H1 (cell line): ENCODE data around the gene LIAS. TPM values are rescaled to one million over a fixed set of nuclear protein-coding genes. Genes with fewer than 3 reads are reported as not detected.

Experiments
- CBX5 ChIP-seq: fragments of 300-800, 300-1000 bp; sonication (generic); IDR thresholded peaks from 2 replicates; pipeline ENCODE4 v1.7.1; 2016; ENCODE audit warnings: antibody characterized with exemption, low read length, low read depth
- EGR1 ChIP-seq: IDR thresholded peaks from 2 replicates; pipeline ENCODE4 v1.6.1; 2011; ENCODE audit warnings: low read depth, low read length, borderline replicate concordance
- EP300 ChIP-seq, 2 experiments: IDR thresholded peaks; 1 replicate in 1 of 2; 2 replicates in 1 of 2; pipeline ENCODE4 v1.6.1; 2011 to 2012; ENCODE audit warnings: low read depth in 2 of 2, low read length in 2 of 2, mild to moderate bottlenecking in 2 of 2, borderline replicate concordance in 1 of 2, inconsistent platforms in 1 of 2, moderate library complexity in 1 of 2
- FOSL1 ChIP-seq: IDR thresholded peaks from 2 replicates; pipeline ENCODE4 v1.6.1; 2011; ENCODE audit warnings: mild to moderate bottlenecking, low read depth, low read length, moderate library complexity; ENCODE audit not compliant: insufficient read depth
- GTF2F1 ChIP-seq: IDR thresholded peaks from 2 replicates; pipeline ENCODE4 v1.6.1; 2012; ENCODE audit warnings: low read depth, low read length, improper control_type of control experiment, borderline replicate concordance
- HDAC2 ChIP-seq, 2 experiments: fragments of 300-600 bp in 1 of 2; sonication (generic) in 1 of 2; IDR thresholded peaks; 2 replicates each; pipeline ENCODE4 v1.6.1; 2011 to 2012; ENCODE audit warnings: low read depth in 2 of 2, low read length in 2 of 2, mild to moderate bottlenecking in 2 of 2, moderate library complexity in 2 of 2, borderline replicate concordance in 1 of 2, inconsistent platforms in 1 of 2
- MAFK ChIP-seq: IDR thresholded peaks from 2 replicates; pipeline ENCODE4 v1.6.1; 2012; ENCODE audit warnings: low read depth, mild to moderate bottlenecking, improper control_type of control experiment, low read length
- MAX ChIP-seq: IDR thresholded peaks from 2 replicates; pipeline ENCODE4 v1.6.1; 2012; ENCODE audit warnings: inconsistent platforms
- PHF8 ChIP-seq: fragments of 200-600 bp; sonication (generic); conservative IDR thresholded peaks from 2 replicates; pipeline ENCODE4 v1.7.1; 2012; ENCODE audit warnings: low read depth, mild to moderate bottlenecking, inconsistent platforms, low read length, moderate library complexity
- POLR2AphosphoS5 ChIP-seq: IDR thresholded peaks from 2 replicates; pipeline ENCODE4 v1.6.1; 2011; ENCODE audit warnings: low read depth, low read length
- RBBP5 ChIP-seq: IDR thresholded peaks from 2 replicates; pipeline ENCODE4 v1.7.1; 2012; ENCODE audit warnings: low read depth, mild to moderate bottlenecking, inconsistent platforms, low read length, moderate library complexity, borderline replicate concordance
- RXRA ChIP-seq: IDR thresholded peaks from 2 replicates; pipeline ENCODE4 v1.6.1; 2011; ENCODE audit warnings: low read depth, mild to moderate bottlenecking, low read length, moderate library complexity; ENCODE audit not compliant: insufficient read depth
- SAP30 ChIP-seq: fragments of 300-600 bp; sonication (generic); IDR thresholded peaks from 2 replicates; pipeline ENCODE4 v1.7.1; 2012; ENCODE audit warnings: low read length, moderate library complexity, mild to moderate bottlenecking, inconsistent platforms; ENCODE audit not compliant: insufficient read depth, insufficient replicate concordance
- SRF ChIP-seq: IDR thresholded peaks from 2 replicates; pipeline ENCODE4 v1.6.1; 2011; ENCODE audit warnings: mild to moderate bottlenecking, low read depth, low read length, moderate library complexity
- SUZ12 ChIP-seq: fragments of 200-600 bp; sonication (generic); IDR thresholded peaks from 2 replicates; pipeline ENCODE4 v1.6.1; 2012; ENCODE audit warnings: mild to moderate bottlenecking, inconsistent platforms, low read length, moderate library complexity, mixed read lengths
- TAF7 ChIP-seq: optimal IDR thresholded peaks from 2 replicates; pipeline ENCODE3; 2011; ENCODE audit warnings: low read depth, mild to moderate bottlenecking, inconsistent platforms, low read length, moderate library complexity, borderline replicate concordance
- TBP ChIP-seq: IDR thresholded peaks from 2 replicates; pipeline ENCODE4 v1.6.1; 2011; ENCODE audit warnings: low read depth, low read length, improper control_type of control experiment
- ZNF274 ChIP-seq: IDR thresholded peaks from 2 replicates; pipeline ENCODE4 v1.7.0; 2012; ENCODE audit warnings: low read length, borderline replicate concordance; ENCODE audit errors: extremely low read depth
- polyA plus RNA-seq, 7 experiments: library from polyadenylated mRNA; depleted of rRNA in 3 of 7; stranded (reverse) in 5 of 7; unstranded in 2 of 7; fragments of >200 nt in 5 of 7; fragments of 200-250 nt in 2 of 7; gene quantifications; 1 replicate in 5 of 7; 2 replicates in 1 of 7; 4 replicates in 1 of 7; pipeline versions ENCODE4 v1.2.1 to v1.2.3, GENCODE V29; 2011 to 2013; ENCODE audit warnings: missing spikeins in 2 of 7, mixed read lengths in 2 of 7
- total RNA-seq: library from RNA; stranded (reverse); fragmentation: NEBNext Ultra II Directional; extraction: Animal tissue kit (Norgen Biotek cat#: 25700); gene quantifications from 2 replicates; pipeline ENCODE4 v1.2.1, GENCODE V29; 2021
- TF ChIP-seq, protein P1 (sequence below), 3 experiments: IDR thresholded peaks; 1 replicate in 2 of 3; 2 replicates in 1 of 3; pipeline versions ENCODE4 v1.5.1 to v1.6.1; 2011; ENCODE audit warnings: low read length in 3 of 3, mild to moderate bottlenecking in 3 of 3, inconsistent platforms in 2 of 3, low read depth in 1 of 3, moderate library complexity in 1 of 3; ENCODE audit not compliant: insufficient read depth in 1 of 3; ENCODE audit errors: control extremely low read depth in 1 of 3

LIAS gene
- total and polyA plus RNA-seq, 2 of the 8 experiments (the other 6 are each of a cell fraction or from before 2014, with no cell fraction given) = 10.5 to 24.9 TPM

GRCh38 chr4:39458505-39459300 is at the start of gene LIAS, which contains the start of gene RPL9 (continued):
- TF ChIP-seq EP300 (IDR thresholded peaks at IDR 0.05; ENCODE audit: borderline replicate concordance in 1 of 2, low read depth in 2 of 2, low read length in 2 of 2) (no peak), SUZ12 (no peak), RBBP5 (no peak; the same call in 1 of the 2 replicates), TAF7 (peak; percentile 76), HDAC2 (IDR thresholded peaks at IDR 0.05; ENCODE audit: borderline replicate concordance in 1 of 2, low read depth in 2 of 2, low read length in 2 of 2) (peak; percentile 80 to 83; a peak in 2 of 4 replicates), FOSL1 (no peak), CBX5 (no peak), GTF2F1 (peak; percentile 57), POLR2AphosphoS5 (peak; percentile 98), PHF8 (peak; percentile 93), RXRA (no peak), MAFK (no peak), TBP (peak; percentile 97), ZNF274 (no peak), SAP30 (peak; percentile 5), EGR1 (0 out of 2 replicates have a peak, but pooled peaks have one; percentile 10), SRF (peak; percentile 78), MAX (peak; percentile 82)
- TF ChIP-seq, protein P1, sequence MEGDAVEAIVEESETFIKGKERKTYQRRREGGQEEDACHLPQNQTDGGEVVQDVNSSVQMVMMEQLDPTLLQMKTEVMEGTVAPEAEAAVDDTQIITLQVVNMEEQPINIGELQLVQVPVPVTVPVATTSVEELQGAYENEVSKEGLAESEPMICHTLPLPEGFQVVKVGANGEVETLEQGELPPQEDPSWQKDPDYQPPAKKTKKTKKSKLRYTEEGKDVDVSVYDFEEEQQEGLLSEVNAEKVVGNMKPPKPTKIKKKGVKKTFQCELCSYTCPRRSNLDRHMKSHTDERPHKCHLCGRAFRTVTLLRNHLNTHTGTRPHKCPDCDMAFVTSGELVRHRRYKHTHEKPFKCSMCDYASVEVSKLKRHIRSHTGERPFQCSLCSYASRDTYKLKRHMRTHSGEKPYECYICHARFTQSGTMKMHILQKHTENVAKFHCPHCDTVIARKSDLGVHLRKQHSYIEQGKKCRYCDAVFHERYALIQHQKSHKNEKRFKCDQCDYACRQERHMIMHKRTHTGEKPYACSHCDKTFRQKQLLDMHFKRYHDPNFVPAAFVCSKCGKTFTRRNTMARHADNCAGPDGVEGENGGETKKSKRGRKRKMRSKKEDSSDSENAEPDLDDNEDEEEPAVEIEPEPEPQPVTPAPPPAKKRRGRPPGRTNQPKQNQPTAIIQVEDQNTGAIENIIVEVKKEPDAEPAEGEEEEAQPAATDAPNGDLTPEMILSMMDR (IDR thresholded peaks at IDR 0.05; ENCODE audit: control extremely low read depth in 1 of 3, insufficient read depth in 1 of 3, low read depth in 1 of 3, low read length in 3 of 3) = no peak
